HG02610 (cell line): ENCODE measurements around the gene CACNB3.
A peak's percentile ranks its signal among the peaks of the same experiment; 100 is the strongest.

Experiments
- ATAC-seq: cut with Tn5 transposase; IDR thresholded peaks from one replicate; pipeline ENCODE4 v1.9.1; 2021; ENCODE audit warnings: mild to moderate bottlenecking, moderate library complexity; ENCODE audit not compliant: unreplicated experiment

CACNB3 gene

DNA sequence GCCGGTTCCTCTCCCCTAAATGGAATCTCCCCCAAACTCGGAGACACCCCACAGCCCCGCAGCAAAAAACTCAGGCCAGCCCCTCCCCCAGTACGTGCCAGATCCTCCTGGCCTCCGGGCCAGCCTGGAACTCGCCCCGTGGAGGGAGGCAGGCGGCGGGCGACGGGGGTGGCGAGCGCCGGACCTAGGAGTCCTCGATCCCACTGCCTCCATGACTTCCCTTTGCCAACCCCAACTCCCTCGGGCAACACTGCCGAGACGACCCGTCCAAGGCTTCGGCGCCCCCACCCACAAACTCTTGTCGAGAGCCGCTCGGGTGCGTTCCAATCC is 29.8 kb upstream of the CACNB3 start:
- ATAC-seq, result no peak

DNA sequence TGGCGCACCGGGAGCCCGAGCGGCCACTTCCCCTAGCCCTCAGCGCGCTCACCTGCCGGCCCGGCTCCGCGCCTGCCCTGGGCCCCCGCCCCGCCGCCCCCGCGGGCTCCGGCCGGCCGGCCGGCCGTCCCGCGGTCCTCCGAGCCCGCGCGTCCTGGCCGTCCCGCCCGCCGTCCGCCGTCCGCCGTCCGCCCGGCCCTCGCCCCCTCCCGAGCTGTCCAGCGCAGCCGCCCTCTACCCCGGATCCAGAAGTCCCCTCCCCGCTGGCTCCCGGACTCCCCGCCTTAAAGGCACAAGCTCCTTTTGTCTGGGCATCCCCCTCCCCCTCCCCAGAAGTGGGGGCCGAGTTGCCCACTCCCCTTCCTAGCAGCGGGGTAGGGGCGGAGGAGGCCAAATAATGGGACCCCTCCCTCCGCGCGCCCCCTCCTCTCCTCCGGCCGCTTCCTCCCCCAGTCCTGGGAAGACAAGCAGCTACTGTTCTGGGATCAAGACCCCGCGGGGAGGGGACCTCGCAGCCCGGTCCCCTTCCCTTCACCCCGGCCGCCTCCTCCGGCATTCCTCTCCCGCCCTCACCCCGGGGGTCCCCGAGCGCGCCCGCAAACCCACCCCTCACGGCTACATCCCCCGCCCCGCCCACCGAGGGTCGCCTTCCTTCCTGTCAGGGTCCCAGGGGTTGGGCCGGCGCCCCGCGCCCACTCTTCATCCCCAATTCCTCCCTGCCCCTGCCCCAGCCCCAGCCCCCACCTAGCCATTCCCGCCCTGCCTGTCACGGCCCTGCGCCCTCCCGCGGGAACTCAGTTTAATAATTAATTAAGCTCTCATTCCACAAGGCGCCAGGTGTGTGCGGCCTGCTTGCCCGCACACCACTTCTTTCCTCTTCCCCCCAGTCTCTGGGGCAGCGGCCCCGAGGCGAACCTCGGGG is 29.2 kb upstream of the CACNB3 start, which contains the start of gene ADCY6:
Gene ADCY6, minus strand, starts transcription at position 236 of the 922 bp plus-strand sequence. CDS start 5,655 bp downstream, outside the sequence.
- ATAC-seq, result no peak

DNA sequence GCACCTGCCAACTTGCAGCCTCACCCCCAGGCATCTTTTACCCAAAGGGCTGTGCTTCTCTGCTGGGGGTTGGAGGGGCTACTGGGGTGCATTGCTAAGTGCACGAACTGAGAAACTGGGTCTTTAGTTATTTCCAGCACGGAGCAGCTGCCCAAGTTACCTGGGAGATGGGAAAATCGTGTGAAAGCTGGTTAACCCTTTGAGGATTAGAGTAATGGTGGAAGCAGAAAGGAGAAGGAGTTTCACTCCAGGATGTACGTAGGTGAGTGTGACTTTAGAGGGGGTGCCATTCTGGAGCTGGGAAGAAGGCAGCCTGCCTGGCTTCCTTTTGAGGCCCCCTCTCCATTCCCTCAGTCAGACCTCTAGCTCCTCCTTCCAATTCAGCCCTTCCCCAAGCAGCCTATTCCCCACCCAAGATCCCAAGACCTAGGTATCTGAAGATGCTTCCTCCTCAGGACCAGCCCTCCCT is 28.4 kb upstream of the CACNB3 start:
- no peak for ATAC-seq

DNA sequence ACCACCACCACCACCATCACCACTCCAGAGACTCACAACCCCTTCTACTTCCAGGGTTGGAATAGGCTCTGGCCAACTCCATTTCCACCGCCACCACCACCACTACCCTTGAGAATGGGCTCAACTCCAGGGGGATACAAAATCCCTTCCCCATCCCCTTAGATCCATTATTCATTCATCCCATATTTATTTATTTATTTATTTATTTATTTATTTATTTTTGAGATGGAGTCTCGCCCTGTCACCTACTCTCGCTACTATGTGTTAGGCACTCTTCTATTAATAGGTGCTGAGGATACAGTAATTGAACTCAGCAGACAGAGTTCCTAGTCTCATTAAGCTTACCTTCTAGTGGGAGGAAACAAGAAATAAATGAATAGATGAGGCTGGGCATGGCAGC is 24.6 kb upstream of the CACNB3 start:
- no peak for ATAC-seq

DNA sequence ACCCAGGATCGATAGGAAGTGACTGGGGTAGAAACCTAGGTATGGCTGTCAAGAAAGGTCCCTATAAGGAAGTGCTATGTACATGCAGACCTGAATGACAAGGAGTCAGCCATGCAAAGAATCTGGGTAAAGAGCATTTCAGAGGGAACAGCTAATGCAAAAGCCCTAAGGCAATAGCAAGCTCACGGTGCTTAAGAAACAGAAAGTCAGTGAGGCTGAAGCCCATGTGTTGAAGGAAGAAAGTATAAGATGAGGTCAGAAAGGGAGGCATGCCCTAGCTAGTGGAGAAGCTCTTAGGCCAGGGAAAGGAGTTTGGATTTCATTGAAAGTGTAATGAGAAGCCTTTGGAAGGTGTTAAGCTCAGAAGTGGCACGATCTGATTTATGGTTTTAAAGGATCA is 23.4 kb upstream of the CACNB3 start:
- no peak for ATAC-seq

DNA sequence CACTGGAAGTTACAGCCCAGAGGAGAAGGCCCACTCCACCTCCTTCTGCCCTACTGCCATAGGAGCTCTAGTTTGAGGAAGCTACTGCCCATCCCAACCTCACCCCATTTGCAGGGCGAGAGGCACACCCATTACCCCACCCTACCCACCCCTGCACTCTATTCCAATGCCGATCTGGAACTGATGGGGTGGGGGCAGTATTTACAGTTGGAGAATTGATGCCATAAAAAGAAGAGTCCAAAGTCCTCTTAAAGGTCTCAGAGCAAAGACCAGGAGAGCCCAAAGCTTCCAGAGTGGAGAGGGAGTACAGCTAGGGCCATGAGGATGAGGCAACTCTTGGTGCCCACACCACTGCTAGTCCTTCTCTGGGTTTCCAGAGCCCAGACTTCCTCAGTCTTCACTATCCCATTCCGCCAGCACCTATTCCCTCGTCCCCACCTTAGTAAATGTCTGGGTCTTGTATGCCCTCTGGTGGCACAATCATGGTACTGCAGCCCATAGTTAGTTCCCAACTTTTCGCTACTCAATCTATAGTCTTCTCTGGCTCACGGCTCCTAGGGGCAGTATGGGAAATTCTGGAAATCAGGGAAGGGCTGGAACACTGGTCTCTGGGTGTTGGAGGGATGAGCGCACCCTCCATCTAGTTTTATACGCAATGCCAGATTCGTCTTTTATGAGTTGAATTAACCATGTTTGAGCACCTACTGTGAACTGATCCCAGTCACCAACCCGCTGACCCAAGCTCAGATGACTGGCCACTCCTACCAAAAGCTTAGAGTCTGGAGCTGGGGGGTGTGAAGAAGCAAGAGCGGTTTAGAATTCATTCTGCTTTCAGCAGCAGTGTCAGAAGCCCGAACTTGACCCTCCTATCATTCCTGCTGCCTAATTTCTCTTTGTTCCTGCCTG is 22.5 kb upstream of the CACNB3 start:
- no peak for ATAC-seq

DNA sequence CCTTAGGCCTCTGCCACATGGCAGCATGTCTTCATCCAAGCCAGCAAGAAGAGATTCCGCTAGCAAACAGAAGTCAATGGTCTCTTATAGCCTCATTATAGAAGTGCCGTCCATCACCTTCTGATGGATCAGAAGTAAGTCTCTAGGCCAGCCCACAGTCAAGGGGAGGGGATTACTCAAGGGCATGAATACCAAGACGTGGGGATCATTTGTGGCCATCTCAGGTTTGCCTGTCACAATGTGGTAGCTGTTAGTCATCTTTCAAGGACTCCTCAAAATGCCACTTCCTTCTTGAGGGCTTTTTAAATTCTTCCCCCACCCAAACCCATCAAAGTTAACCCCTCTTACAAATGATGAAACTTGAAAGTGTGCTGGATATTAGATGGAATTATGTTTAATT is 21.3 kb upstream of the CACNB3 start:
- ATAC-seq, result no peak

DNA sequence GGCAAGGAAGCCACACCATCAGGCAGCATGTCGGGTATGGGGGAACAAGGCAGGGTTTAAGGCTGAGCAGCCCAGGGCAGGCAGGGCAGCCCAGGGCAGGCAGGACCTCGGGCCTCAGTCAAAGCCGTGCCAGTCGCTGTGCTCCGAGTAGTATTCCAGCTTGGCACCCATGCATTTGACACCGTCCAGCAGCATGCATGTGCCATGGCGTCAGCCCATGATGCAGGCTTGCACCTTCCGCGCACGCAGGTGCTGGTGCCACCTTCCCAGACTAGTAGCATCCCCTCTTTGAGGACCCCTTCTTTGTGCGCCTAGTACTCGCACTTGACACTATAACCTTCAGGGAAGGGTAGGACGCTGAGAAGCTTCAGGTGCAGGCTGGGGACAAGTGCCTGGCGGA is 17.8 kb upstream of the CACNB3 start:
- ATAC-seq, result no peak

DNA sequence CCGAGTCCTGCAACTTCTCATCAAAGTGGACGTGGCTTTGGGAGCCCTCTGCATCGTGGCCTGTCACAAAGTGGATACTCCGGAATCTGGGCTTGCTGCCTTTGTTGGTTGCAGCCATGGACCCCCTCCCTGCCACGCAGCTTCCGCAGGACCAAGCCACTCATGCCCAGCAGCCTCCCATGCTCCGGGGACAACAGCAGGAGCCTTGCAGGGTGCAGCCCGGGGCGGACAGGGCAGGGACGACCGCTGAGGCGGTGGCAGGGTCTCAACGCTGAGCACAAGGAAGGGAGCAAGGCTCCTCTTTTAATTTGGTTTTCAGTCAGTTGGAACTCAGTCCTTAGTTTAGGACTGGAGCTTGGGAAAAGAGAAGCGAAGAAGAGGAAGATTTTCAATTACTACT is 17.3 kb upstream of the CACNB3 start:
- no peak for ATAC-seq

DNA sequence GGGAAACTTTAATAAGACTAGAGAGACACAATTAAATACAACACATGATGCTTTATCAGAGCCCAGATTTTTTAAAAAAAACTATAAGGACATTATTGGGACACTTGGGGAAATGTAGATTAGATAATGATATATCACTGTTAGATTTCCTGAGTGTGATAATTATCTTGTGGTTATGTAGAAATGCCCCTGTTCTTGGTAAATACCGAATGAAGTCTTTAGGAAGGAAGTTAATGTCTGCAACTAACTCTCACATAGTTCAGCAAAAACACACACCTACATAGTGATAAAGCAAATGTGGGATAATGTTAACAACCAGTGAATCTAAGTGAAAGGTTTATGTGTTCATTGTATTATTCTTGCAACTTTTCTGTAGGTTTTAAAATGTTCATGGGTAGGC is 14.6 kb upstream of the CACNB3 start:
- ATAC-seq, result no peak

DNA sequence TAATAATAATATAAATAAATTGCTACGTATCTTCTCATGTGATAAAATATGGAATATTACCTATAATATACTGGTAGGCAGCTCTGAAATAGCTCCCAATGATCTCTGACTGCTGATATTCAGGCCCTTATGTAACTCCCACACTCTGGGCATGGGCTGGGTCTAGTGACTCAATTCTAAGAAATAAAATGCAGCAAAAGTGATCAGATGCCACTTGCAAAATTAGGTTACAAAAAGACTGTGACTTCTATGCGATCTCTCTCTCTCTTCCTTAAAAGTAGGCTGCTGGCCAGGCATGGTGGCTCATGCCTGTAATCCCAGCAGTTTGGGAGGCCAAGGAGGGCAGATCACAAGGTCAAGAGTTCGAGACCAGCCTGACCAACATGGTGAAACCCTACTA is 10.3 kb upstream of the CACNB3 start:
- ATAC-seq, result no peak

DNA sequence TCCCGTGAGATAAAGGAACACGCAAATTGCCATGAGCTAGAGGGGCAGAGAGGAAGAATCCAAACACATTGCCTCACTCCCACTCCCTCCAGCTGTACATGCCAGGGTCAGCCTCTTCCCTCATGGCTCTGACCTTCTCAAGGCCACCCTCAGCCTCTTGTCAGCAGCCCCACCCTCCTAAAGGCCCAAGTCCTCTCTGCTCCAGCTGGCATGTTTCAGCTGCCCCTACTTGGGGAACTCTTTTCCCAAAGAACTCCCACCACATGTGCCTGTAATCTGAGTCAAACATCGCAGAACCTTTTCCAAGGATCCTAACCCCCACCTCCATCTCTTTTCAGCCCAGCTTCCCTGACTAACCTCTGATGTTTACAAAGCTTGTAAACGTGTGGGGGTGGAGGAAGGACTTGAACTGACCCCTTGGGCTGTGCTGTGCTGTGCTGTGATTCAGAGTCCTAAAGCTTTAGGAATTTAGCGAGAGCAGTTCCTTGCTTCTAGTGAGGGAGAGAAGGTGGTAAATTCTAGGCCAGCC is 7.3 kb upstream of the CACNB3 start:
- no peak for ATAC-seq

DNA sequence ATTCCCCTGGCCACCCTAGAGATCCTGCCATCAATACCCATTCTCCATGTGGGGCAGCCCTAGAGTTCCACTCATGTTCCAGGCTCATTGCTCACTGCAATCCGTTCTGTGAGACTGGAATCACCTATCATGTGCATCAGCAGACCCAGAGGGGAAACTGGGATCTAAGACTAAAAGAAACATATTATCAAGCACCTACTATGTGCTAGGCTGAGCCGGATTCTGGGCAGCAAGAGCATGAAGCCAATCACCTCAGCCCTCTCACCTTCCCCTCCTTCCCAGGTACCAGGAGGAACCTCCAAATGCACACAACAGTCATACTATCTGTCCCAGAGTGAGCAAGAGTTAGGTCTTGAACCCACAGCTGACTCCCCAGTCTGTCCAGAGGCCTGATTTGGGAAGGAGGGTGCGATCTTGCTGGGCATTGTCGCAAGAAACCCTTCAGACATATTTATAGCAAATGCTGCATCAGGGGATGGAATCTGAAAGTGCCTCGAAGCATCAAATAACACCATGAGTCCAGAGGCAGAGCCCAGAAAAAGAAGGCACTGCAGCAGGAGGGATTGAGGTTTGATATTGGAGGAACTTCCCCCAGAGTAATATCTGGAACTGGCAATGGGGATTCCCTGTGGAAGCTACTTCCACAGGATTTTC is 6.7 kb upstream of the CACNB3 start:
- ATAC-seq, result no peak

DNA sequence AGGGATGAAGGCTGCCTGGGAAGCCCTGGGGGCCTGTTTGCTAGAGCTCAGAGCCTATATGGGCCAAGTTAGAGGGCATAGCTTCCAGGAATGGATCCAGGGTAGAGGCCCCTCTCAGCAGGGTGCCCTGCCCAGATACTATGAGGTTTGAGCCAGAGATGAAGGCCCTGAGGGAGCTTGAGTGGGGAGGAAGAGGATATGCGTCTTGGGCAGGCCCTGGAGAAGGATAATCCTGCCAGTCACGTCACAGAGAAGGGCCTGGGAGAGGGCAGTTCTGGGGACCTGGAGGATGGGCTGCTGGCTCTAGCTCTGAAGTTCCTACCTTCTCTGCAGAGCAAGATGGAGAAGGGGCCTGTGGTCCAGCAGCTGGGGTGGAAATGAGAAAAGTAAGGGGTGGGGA is 5.9 kb upstream of the CACNB3 start:
- ATAC-seq, result no peak

DNA sequence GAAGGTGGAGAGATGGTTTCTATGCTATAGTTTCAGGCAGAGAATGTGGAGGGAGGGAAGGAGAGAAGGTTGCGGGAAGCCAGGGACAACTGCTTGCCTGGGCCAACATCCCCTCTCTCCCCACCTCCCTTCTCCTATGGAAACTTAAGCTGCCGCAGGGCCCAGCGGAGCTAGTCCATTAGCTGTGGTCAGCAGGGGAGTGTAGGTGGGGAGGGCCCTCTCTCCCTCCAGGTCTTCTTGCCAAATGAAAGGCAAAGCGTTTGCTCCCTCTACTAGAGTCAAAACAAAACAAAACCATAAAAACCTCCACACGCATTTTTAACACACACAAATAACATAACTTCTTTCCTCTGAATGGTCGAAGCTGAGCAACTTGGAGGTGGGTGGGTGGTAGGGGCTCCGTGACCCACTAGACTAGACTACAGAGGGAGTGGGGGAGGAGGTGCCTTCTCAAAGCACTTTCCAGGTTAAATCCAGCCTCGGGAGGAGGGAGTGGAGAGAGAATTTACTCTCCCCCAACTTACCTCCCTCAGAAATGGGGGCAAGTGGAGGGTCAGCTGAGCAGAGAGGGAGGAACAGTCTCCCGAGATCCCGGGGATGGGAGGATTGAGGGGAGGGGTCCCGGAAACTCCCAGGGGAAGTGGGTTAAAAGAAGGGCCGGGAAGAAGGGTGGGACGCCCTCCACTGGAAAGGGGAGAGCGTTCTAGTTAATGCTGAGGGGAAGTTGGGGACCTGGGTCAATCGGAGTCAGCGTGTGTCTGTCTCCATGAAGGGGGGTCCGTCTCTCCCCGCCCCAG is 4.6 kb upstream of the CACNB3 start:
- no peak for ATAC-seq

DNA sequence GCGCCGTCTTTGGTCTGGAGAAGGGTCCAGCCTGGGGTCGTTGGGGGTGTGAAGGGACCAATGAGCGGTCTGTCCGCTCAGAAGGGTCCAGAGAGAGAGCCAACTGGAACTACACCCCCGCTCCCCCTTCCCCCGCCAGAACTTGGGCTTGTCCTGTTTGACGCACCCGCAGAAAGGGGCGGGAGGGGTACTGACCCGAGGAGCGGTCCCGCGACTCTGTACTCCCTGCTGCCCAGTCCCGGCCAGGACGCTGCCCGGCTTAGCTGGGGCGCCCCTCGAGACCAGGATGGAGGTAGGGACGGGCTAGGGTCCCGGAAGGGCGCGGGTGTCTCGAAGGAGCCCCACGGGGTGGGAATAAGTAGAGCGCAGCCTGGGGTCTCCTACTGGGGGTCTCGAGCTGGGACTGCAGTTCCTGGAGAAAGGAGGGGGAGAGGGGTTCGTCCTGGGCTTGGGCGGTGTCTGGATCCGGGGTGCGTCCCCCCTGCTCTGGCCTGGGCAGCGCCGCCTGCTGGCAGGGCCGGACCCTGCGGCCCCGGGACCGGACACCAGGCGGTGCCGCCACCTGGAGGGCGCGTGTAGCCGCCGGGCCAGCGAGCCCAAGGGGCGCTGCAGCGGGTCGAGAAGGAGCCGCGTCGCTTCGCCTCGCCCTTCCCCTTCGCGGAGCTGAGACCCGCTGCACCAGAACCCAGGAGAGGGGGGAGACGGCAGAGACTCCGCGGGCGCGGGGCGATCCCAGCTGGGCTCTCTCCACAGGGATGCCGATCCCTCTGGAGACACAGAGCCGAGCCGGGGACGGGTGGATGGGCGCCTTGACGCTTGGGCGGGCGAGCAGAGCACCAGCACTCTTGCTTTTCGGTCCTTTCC is 3.8 kb upstream of the CACNB3 start:
- peak; percentile 74 for ATAC-seq

DNA sequence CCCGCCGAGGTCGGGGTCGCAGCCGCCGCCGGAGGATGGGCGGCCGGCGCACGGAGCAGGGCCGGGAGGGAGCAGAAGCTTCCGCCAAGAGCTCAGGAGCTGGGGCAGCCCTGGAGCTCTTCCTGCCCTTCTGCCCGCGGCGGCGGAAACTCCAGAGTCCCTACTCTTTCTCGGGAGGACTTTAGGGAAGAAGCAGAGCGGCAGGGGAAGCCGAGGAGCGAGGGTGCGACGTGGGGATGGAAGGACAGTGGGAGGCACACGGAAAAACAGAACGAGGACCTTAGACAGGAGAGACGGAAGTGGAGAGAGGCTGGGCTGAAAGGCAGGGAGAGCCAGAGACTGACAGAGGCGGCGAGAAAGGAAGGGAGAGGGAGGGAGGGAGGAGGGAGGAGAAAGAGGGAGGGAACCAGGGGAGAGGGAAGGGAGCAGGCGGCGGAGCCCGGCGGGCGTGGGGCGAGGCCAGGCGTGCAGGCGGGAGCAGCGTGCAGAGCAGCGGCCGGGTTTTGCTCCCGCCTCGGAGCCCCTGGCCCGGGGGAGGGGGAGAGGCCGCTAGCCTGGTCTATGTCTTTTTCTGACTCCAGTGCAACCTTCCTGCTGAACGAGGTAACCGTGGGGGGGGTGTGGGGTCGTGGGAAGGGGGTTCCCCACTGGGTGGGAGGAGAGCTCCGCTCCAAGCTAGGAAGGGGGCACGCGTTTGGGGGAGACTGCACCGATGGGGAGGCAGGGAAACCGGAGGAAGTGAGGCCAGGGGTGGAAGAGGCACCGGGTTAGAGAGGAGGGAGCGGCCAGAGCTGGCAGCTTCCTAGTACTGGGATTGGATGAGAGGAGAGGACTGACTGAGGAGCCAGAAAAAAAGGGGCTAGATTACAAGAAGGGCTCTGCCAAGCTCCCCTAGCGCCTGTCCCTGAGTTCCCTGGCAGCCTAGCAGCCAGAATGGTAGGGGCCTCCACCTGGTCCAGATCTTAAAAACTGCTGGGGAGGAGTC is 2.9 kb upstream of the CACNB3 start:
- peak; percentile 28 for ATAC-seq
